ENCODE measurements around the gene IL23R.

GRCh38 chr1:67158401-67158800 is 7.9 kb upstream of the IL23R start:
- TF ChIP-seq POLR2AphosphoS5 (IDR thresholded peaks at IDR 0.05) (no peak), CTCF (IDR thresholded peaks at IDR 0.05) (no peak)
